HEK293 (cell line): Measurements from ENCODE around the gene IRAK2.

Experiments
- BCL11B ChIP-seq: fragments of 450-650 bp; formaldehyde crosslinking; IDR thresholded peaks from 2 replicates; pipeline ENCODE4 v1.5.1; 2016; ENCODE audit warnings: low read depth, missing biosample characterization, missing genetic modification characterization
- SETDB1 ChIP-seq: IDR thresholded peaks from one replicate; pipeline ENCODE4 v1.6.1; 2017; ENCODE audit warnings: mild to moderate bottlenecking, low read length, moderate library complexity, mixed read lengths; ENCODE audit not compliant: insufficient read length
- YY1 ChIP-seq: fragments of 450-650 bp; formaldehyde crosslinking; IDR thresholded peaks from 2 replicates; pipeline ENCODE4 v1.5.1; 2018; ENCODE audit warnings: missing biosample characterization, missing genetic modification characterization
- ZBTB17 ChIP-seq: fragments of 450-650 bp; formaldehyde crosslinking; IDR thresholded peaks from 2 replicates; pipeline ENCODE4 v1.5.1; 2016; ENCODE audit warnings: missing biosample characterization, missing genetic modification characterization
- ZNF558 ChIP-seq: fragments of 450-650 bp; formaldehyde crosslinking; IDR thresholded peaks from 2 replicates; pipeline ENCODE4 v1.5.1; 2016; ENCODE audit warnings: missing biosample characterization, missing genetic modification characterization
- TF ChIP-seq, protein P1 (sequence below): fragments of 450-650 bp; formaldehyde crosslinking; IDR thresholded peaks from 2 replicates; pipeline ENCODE4 v1.5.1; 2016; ENCODE audit warnings: missing biosample characterization, missing genetic modification characterization

DNA sequence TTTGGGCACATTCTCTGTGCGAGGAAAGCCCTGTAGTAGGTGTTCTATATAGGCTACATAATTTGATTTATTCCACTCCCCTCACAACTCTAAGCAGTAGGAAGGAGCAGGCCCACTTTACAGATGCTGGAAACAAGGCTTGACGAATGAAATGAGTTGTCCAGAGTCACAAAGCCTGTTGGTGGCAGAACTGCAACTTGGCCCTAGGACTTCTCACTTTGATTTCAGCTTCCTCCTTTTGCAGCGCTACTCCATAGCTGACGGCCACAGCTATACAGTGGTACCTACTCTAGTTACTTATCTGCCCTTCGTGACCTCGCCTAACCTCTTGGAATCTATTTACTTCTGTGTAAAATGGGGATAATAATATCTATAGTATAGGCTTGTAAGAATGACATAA lies 2.5 kb upstream of the IRAK2 start:
- TF ChIP-seq SETDB1 (no peak), ZBTB17 (tag by site-specific recombination) (no peak), YY1 (tag by site-specific recombination) (no peak), BCL11B (tag by site-specific recombination) (no peak), ZNF558 (no peak)
- TF ChIP-seq, protein P1, sequence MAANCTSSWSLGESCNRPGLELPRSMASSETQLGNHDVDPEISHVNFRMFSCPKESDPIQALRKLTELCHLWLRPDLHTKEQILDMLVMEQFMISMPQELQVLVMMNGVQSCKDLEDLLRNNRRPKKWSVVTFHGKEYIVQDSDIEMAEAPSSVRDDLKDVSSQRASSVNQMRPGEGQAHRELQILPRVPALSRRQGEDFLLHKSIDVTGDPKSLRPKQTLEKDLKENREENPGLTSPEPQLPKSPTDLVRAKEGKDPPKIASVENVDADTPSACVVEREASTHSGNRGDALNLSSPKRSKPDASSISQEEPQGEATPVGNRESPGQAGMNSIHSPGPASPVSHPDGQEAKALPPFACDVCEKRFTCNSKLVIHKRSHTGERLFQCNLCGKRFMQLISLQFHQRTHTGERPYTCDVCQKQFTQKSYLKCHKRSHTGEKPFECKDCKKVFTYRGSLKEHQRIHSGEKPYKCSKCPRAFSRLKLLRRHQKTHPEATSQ (tag by site-specific recombination): no peak
